ENCODE data around the gene PML.
A peak's percentile ranks its signal among the peaks of the same experiment; 100 is the strongest.
"Not testable (repeated sequence)": the region's sequence is repeated elsewhere in the genome, so short reads cannot be mapped to it uniquely, and the experiment has no call there.

PML gene

GRCh38 chr15:74046275-74046674 is 51.8 kb downstream of the PML start:
- peaks cover 11 to 18% of the 10 kb centered on the region in 2 donors for H3K4me1 ChIP-seq (ENCODE audit: control insufficient read depth in 1 of 2, insufficient read depth in 2 of 2, low read length in 2 of 2)
- no peaks in the 10 kb centered on the region for H3K27me3 ChIP-seq (ENCODE audit: control insufficient read depth in 1 of 2, insufficient read depth in 2 of 2, low read length in 2 of 2)
- no peaks in the 10 kb centered on the region for H3K9me3 ChIP-seq (ENCODE audit: control insufficient read depth in 1 of 2, low read length in 2 of 2)
- no peak overlapping the region for H3K4me3 ChIP-seq (ENCODE audit: low read depth in 1 of 2, low read length in 2 of 2)
- peaks cover 6 to 13% of the 10 kb centered on the region in 2 donors for H3K36me3 ChIP-seq (ENCODE audit: control insufficient read depth in 1 of 2, insufficient read depth in 2 of 2, low read length in 2 of 2)
- no peak overlapping the region for H3K27ac ChIP-seq (ENCODE audit: low read depth, low read length)
- no peak overlapping the region for H3K9ac ChIP-seq (ENCODE audit: low read depth in 1 of 2, low read length in 2 of 2)

GRCh38 chr15:74050127-74050526 is 55.6 kb downstream of the PML start:
- no peaks in the 10 kb centered on the region for H3K36me3 ChIP-seq (ENCODE audit: control insufficient read depth in 1 of 2, insufficient read depth in 2 of 2, low read length in 2 of 2)
- peak overlapping the region; percentile 45 for H3K27ac ChIP-seq (ENCODE audit: low read depth, low read length)
- peaks cover 6 to 11% of the 10 kb centered on the region in 2 donors for H3K4me1 ChIP-seq (ENCODE audit: control insufficient read depth in 1 of 2, insufficient read depth in 2 of 2, low read length in 2 of 2)
- no peaks in the 10 kb centered on the region for H3K27me3 ChIP-seq (ENCODE audit: control insufficient read depth in 1 of 2, insufficient read depth in 2 of 2, low read length in 2 of 2)
- no peak overlapping the region for H3K9ac ChIP-seq (ENCODE audit: low read depth in 1 of 2, low read length in 2 of 2)
- no peak overlapping the region for H3K4me3 ChIP-seq (ENCODE audit: low read depth in 1 of 2, low read length in 2 of 2)
- H3K9me3 ChIP-seq (ENCODE audit: control insufficient read depth in 1 of 2, low read length in 2 of 2): no peaks in the 10 kb centered on the region

DNA sequence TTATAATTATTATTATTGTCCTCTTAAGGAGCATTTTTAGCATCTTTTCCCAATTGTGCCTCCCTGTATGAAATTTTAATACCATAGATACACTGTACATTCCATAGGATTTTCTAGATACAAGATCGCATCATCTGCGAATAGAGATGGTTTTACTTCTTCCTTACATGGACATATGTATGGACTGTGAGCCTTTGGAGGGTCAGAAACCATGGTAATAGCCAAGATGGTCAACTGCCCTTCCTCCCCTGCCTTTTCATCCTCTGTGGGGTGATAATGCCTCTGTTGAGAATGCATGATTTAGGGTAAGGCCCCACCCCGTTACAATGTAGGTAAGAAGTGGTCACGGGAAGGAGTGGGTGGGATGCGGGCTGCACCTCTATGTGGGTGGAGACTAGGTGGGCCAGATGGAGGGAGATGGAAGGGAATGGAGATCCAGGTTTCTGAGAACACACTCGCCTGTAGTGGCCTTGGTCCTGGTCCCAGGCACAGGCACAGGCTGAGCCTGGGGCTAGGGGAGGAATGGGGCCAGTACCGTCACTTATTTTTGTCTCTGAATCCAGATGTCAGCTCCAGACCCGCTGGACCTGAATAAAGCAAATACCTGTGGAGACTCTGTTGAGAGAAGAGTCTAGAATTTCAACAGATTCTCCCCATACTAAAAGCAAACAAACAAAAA is 56.2 kb downstream of the PML start:
- Histone ChIP-seq H3K9me3 (ENCODE audit: control insufficient read depth in 1 of 2, low read length in 2 of 2) (no peaks in the 10 kb centered on the region), H3K9ac (ENCODE audit: low read depth in 1 of 2, low read length in 2 of 2) (no peak overlapping the region), H3K27ac (ENCODE audit: low read depth, low read length) (peak overlapping the region; percentile 73), H3K36me3 (ENCODE audit: control insufficient read depth in 1 of 2, insufficient read depth in 2 of 2, low read length in 2 of 2) (no peaks in the 10 kb centered on the region), H3K4me3 (ENCODE audit: low read depth in 1 of 2, low read length in 2 of 2) (no peak overlapping the region), H3K4me1 (ENCODE audit: control insufficient read depth in 1 of 2, insufficient read depth in 2 of 2, low read length in 2 of 2) (peaks cover 6 to 11% of the 10 kb centered on the region in 2 donors), H3K27me3 (ENCODE audit: control insufficient read depth in 1 of 2, insufficient read depth in 2 of 2, low read length in 2 of 2) (no peaks in the 10 kb centered on the region)

- not testable (repeated sequence) for H3K9ac ChIP-seq (ENCODE audit: low read depth in 1 of 2, low read length in 2 of 2); H3K27me3 ChIP-seq (ENCODE audit: control insufficient read depth in 1 of 2, insufficient read depth in 2 of 2, low read length in 2 of 2); H3K27ac ChIP-seq (ENCODE audit: low read depth, low read length); H3K9me3 ChIP-seq (ENCODE audit: control insufficient read depth in 1 of 2, low read length in 2 of 2); H3K36me3 ChIP-seq (ENCODE audit: control insufficient read depth in 1 of 2, insufficient read depth in 2 of 2, low read length in 2 of 2); H3K4me3 ChIP-seq (ENCODE audit: low read depth in 1 of 2, low read length in 2 of 2)
- H3K4me1 ChIP-seq (ENCODE audit: control insufficient read depth in 1 of 2, insufficient read depth in 2 of 2, low read length in 2 of 2): peaks cover 6 to 11% of the 10 kb centered on the region in 2 donors
Observed at GRCh38 chr15:74052271-74053260, 58.0 kb downstream of the PML start.

- peaks cover 0 to 5% of the 10 kb centered on the region in 2 donors for H3K4me1 ChIP-seq (ENCODE audit: control insufficient read depth in 1 of 2, insufficient read depth in 2 of 2, low read length in 2 of 2)
- H3K9me3 ChIP-seq (ENCODE audit: control insufficient read depth in 1 of 2, low read length in 2 of 2): no peaks in the 10 kb centered on the region
- no peak overlapping the region for H3K4me3 ChIP-seq (ENCODE audit: low read depth in 1 of 2, low read length in 2 of 2)
- no peaks in the 10 kb centered on the region for H3K27me3 ChIP-seq (ENCODE audit: control insufficient read depth in 1 of 2, insufficient read depth in 2 of 2, low read length in 2 of 2)
- no peak overlapping the region for H3K9ac ChIP-seq (ENCODE audit: low read depth in 1 of 2, low read length in 2 of 2)
- no peaks in the 10 kb centered on the region for H3K36me3 ChIP-seq (ENCODE audit: control insufficient read depth in 1 of 2, insufficient read depth in 2 of 2, low read length in 2 of 2)
- H3K27ac ChIP-seq (ENCODE audit: low read depth, low read length): no peak overlapping the region
Observed at GRCh38 chr15:74053517-74053916, 59.0 kb downstream of the PML start.

DNA sequence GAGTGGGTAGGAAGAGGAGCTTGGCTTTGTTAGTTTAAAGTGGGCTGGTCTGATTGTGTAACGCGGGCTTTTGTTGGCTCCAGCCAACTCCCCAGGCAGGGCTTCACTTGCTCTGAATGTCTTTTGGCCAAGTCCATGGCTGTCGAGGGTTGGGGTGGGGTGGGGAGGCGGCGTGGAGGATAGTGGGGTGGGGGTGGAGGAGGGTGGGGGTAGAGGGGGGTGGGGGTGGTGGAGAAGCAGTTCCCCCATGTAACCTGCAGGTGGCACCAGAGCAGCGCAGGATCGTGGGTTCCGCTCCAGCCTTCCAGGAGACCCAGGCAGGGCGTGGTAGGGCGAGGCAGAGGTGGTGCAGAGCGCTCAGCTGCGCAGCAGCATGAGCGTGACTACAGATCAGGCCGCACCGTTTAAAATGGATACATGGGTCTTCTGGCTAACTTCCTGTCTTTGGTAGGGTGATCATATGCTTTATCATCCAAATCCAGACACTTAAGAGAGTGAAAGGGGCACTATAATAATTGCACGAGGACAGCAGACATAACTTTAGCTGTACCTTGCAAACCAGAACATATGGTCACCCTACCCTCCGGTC is 59.5 kb downstream of the PML start:
- no peaks in the 10 kb centered on the region for H3K9me3 ChIP-seq (ENCODE audit: control insufficient read depth in 1 of 2, low read length in 2 of 2)
- H3K27ac ChIP-seq (ENCODE audit: low read depth, low read length): no peak overlapping the region
- no peak overlapping the region for H3K4me3 ChIP-seq (ENCODE audit: low read depth in 1 of 2, low read length in 2 of 2)
- H3K27me3 ChIP-seq (ENCODE audit: control insufficient read depth in 1 of 2, insufficient read depth in 2 of 2, low read length in 2 of 2): no peaks in the 10 kb centered on the region
- H3K36me3 ChIP-seq (ENCODE audit: control insufficient read depth in 1 of 2, insufficient read depth in 2 of 2, low read length in 2 of 2): no peaks in the 10 kb centered on the region
- H3K4me1 ChIP-seq (ENCODE audit: control insufficient read depth in 1 of 2, insufficient read depth in 2 of 2, low read length in 2 of 2): peaks cover 0 to 5% of the 10 kb centered on the region in 2 donors
- no peak overlapping the region for H3K9ac ChIP-seq (ENCODE audit: low read depth in 1 of 2, low read length in 2 of 2)

DNA sequence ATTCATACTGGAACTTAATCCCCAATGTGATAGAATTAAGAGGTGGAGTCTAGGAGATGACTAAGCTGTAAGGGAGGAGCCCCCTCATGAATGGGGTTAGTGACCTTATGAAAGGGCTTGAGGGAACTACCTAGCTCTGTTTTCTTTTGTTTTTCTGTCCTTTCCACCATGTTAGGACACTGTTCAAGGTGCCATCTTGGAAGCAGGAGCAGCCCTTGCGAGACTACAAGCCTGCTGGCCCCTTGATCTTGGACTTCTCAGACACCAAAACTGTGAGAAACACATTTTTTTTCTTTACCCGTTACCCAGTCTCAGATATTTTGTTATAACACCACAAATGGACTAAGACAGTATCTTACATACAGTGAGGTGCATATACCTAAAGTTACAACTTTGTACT is 61.3 kb downstream of the PML start:
- Histone ChIP-seq H3K9me3 (ENCODE audit: control insufficient read depth in 1 of 2, low read length in 2 of 2) (no peaks in the 10 kb centered on the region), H3K27ac (ENCODE audit: low read depth, low read length) (no peak overlapping the region), H3K4me1 (ENCODE audit: control insufficient read depth in 1 of 2, insufficient read depth in 2 of 2, low read length in 2 of 2) (peaks cover 0 to 1% of the 10 kb centered on the region in 2 donors), H3K9ac (ENCODE audit: low read depth in 1 of 2, low read length in 2 of 2) (no peak overlapping the region), H3K4me3 (ENCODE audit: low read depth in 1 of 2, low read length in 2 of 2) (no peak overlapping the region), H3K36me3 (ENCODE audit: control insufficient read depth in 1 of 2, insufficient read depth in 2 of 2, low read length in 2 of 2) (no peaks in the 10 kb centered on the region), H3K27me3 (ENCODE audit: control insufficient read depth in 1 of 2, insufficient read depth in 2 of 2, low read length in 2 of 2) (no peaks in the 10 kb centered on the region)

DNA sequence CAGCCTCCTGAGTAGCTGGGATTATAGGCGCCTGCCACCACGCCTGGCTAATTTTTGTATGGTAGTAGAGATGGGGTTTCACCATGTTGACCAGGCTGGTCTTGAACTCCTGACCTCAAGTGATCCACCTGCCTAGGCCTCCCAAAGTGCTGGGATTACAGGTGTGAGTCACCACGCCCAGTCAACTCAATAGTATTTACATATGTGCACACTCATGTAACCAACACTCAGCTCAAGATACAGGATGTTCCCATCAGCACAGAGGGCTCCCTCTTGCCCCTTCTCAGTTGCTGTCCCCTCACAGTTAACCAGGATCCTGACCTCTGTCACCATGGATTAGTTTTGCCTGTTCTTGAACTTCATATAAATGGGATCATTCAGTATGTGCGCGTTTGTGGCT is 61.8 kb downstream of the PML start:
- H3K27ac ChIP-seq (ENCODE audit: low read depth, low read length); H3K4me3 ChIP-seq (ENCODE audit: low read depth in 1 of 2, low read length in 2 of 2); H3K9ac ChIP-seq (ENCODE audit: low read depth in 1 of 2, low read length in 2 of 2); H3K4me1 ChIP-seq (ENCODE audit: control insufficient read depth in 1 of 2, insufficient read depth in 2 of 2, low read length in 2 of 2); H3K36me3 ChIP-seq (ENCODE audit: control insufficient read depth in 1 of 2, insufficient read depth in 2 of 2, low read length in 2 of 2); H3K27me3 ChIP-seq (ENCODE audit: control insufficient read depth in 1 of 2, insufficient read depth in 2 of 2, low read length in 2 of 2); H3K9me3 ChIP-seq (ENCODE audit: control insufficient read depth in 1 of 2, low read length in 2 of 2): not testable (repeated sequence)

- not testable (repeated sequence) for H3K4me3 ChIP-seq (ENCODE audit: low read depth in 1 of 2, low read length in 2 of 2); H3K4me1 ChIP-seq (ENCODE audit: control insufficient read depth in 1 of 2, insufficient read depth in 2 of 2, low read length in 2 of 2); H3K27me3 ChIP-seq (ENCODE audit: control insufficient read depth in 1 of 2, insufficient read depth in 2 of 2, low read length in 2 of 2); H3K9me3 ChIP-seq (ENCODE audit: control insufficient read depth in 1 of 2, low read length in 2 of 2); H3K27ac ChIP-seq (ENCODE audit: low read depth, low read length); H3K9ac ChIP-seq (ENCODE audit: low read depth in 1 of 2, low read length in 2 of 2); H3K36me3 ChIP-seq (ENCODE audit: control insufficient read depth in 1 of 2, insufficient read depth in 2 of 2, low read length in 2 of 2)
Observed at GRCh38 chr15:74059050-74059833, 64.7 kb downstream of the PML start.

Measured in duodenal mucosa (tissue), 2 donors.